ENCODE measurements around the gene TMEM132D.

- TF ChIP-seq CTCF (IDR thresholded peaks at IDR 0.05) (no peak), POLR2A (IDR thresholded peaks at IDR 0.05) (no peak)
Measured at GRCh38 chr12:129335773-129336172, 568.1 kb downstream of the TMEM132D start.
